ENCODE data around the gene UBE2Q2. TPM values are rescaled to one million over a fixed set of nuclear protein-coding genes. Genes with fewer than 3 reads are reported as not detected.
"Not testable (repeated sequence)": the region's sequence is repeated elsewhere in the genome, so short reads cannot be mapped to it uniquely, and the experiment has no call there.

UBE2Q2 gene
- polyA plus RNA-seq, 2 of the 4 experiments (the other 2 are of a cell fraction), result 36.5 to 50.6 TPM

- Histone ChIP-seq H3K4me1 (no peaks in the 10 kb centered on the region; the same call in 2 of the 3 replicates), H3K4me2 (no peak overlapping the region), H3K9me3 (no peaks in the 10 kb centered on the region), H3K27ac (no peak overlapping the region), H3K4me3 (no peak overlapping the region)
- FAIRE-seq (no peak), DNase-seq (ENCODE audit: low read depth in 1 of 2, low spot score in 1 of 2) (no peak), ATAC-seq (no peak)
- ChIA-PET CTCF (interaction anchor here (0.9 to 1.5 kb wide), 3 partner anchors 9 to 108 kb away, joined by 3 read pairs; no protein-coding TSS in a partner anchor), POLR2A (no interaction called here)
- TF ChIP-seq EP300 (IDR thresholded peaks at IDR 0.05) (no peak), USF2 (IDR thresholded peaks at IDR 0.05) (no peak), FOXS1 (CRISPR knock-in tag; IDR thresholded peaks at IDR 0.05) (no peak), E2F6 (IDR thresholded peaks at IDR 0.05; ENCODE audit: borderline replicate concordance, low read depth) (no peak), MAZ (IDR thresholded peaks at IDR 0.05; ENCODE audit: borderline replicate concordance, low read depth, low read length) (no peak), CTCF (IDR thresholded peaks at IDR 0.05) (no peak), SREBF2 (IDR thresholded peaks at IDR 0.05) (no peak), RCOR1 (IDR thresholded peaks at IDR 0.05; ENCODE audit: low read depth, low read length) (no peak), MYC (IDR thresholded peaks at IDR 0.05; ENCODE audit: borderline replicate concordance, low read length) (no peak), POLR2A (IDR thresholded peaks at IDR 0.05; ENCODE audit: low read length) (no peak), RNF2 (IDR thresholded peaks at IDR 0.05; ENCODE audit: borderline replicate concordance, low read depth) (no peak), HEYL (CRISPR knock-in tag; IDR thresholded peaks at IDR 0.05) (no peak), HOXA7 (CRISPR knock-in tag; IDR thresholded peaks at IDR 0.05) (no peak), ZFP36 (IDR thresholded peaks at IDR 0.05; ENCODE audit: borderline replicate concordance, partially characterized antibody) (no peak), BHLHE40 (IDR thresholded peaks at IDR 0.05; ENCODE audit: low read depth, low read length) (no peak), POLR2AphosphoS2 (conservative IDR thresholded peaks at IDR 0.05; ENCODE audit: low read length) (no peak), HMGXB4 (CRISPR knock-in tag; IDR thresholded peaks at IDR 0.05; ENCODE audit: borderline replicate concordance) (no peak)
- 62% methylated on average over 2 of the region's 2 CpGs for WGBS (ENCODE audit: missing lambda C conversion rate)
Observed at GRCh38 chr15:75796321-75796720, 46.9 kb upstream of the UBE2Q2 start.

GRCh38 chr15:75797146-75797545 is 46.1 kb upstream of the UBE2Q2 start:
- CTCF ChIA-PET, result interaction anchor here (1.0 to 1.3 kb wide), 2 partner anchors 10 to 58 kb away, joined by 3 to 5 read pairs; no protein-coding TSS in a partner anchor
- H3K27ac ChIP-seq; FAIRE-seq; H3K4me3 ChIP-seq; POLR2A ChIA-PET; H3K4me1 ChIP-seq; DNase-seq (ENCODE audit: low read depth in 1 of 2, low spot score in 1 of 2); ATAC-seq; H3K9me3 ChIP-seq; H3K4me2 ChIP-seq: not testable (repeated sequence)
- 69% methylated on average over 1 of the region's 1 CpG for whole genome bisulfite sequencing (ENCODE audit: missing lambda C conversion rate)

GRCh38 chr15:75799190-75799589 is 44.1 kb upstream of the UBE2Q2 start:
- no peak for ATAC-seq
- peaks cover 4% of the 10 kb centered on the region; the same call in 1 of the 3 replicates for H3K4me1 ChIP-seq
- DNase-seq (ENCODE audit: low read depth in 1 of 2, low spot score in 1 of 2), result no peak
- TF ChIP-seq FOSB (CRISPR knock-in tag; IDR thresholded peaks at IDR 0.05), result no peak
- H3K4me2 ChIP-seq, result no peak overlapping the region
- CTCF ChIA-PET, result interaction anchor here (0.6 to 14.3 kb wide), 5 partner anchors 16 to 340 kb away, joined by 3 to 350 read pairs (median 51); partner anchors contain the start of gene SNX33
- no peaks in the 10 kb centered on the region for H3K9me3 ChIP-seq
- no peak overlapping the region for H3K27ac ChIP-seq
- FAIRE-seq, result no peak
- no peak overlapping the region for H3K4me3 ChIP-seq
- POLR2A ChIA-PET, result no interaction called here

GRCh38 chr15:75800409-75800808 is 42.8 kb upstream of the UBE2Q2 start:
- H3K4me3 ChIP-seq; POLR2A ChIA-PET; FAIRE-seq; H3K27ac ChIP-seq; ATAC-seq; H3K4me1 ChIP-seq; H3K4me2 ChIP-seq; DNase-seq (ENCODE audit: low read depth in 1 of 2, low spot score in 1 of 2); H3K9me3 ChIP-seq: not testable (repeated sequence)
- CTCF ChIA-PET, result interaction anchor here (0.8 to 14.3 kb wide), 16 partner anchors 9 to 433 kb away, joined by 3 to 350 read pairs (median 15); partner anchors contain the start of genes MAN2C1 and SNX33
- 48% methylated on average over 4 of the region's 4 CpGs for WGBS (ENCODE audit: missing lambda C conversion rate)

All from A549 (cell line).